GM15510 (cell line): Measurements from ENCODE around the gene ILKAP.

Experiments used
- POLR2A ChIP-seq: IDR thresholded peaks from 3 replicates; pipeline ENCODE4 v1.6.1; 2011; ENCODE audit warnings: borderline replicate concordance; ENCODE audit not compliant: insufficient read length; ENCODE audit errors: extremely low read depth

ILKAP gene

GRCh38 chr2:238203094-238203972 lies at the start of gene ILKAP:
TSS of gene ILKAP (minus strand) at chr2:238203695. CDS start at chr2:238203553, 142 bp downstream.
- peak; percentile 91 for TF ChIP-seq POLR2A

- no peak for TF ChIP-seq POLR2A
These were observed 49.5 kb upstream of the ILKAP start for GRCh38 chr2:238252766-238253630.

GRCh38 chr2:238251986-238252385 lies 48.5 kb upstream of the ILKAP start:
- TF ChIP-seq POLR2A: no peak

- no peak for TF ChIP-seq POLR2A
These were observed 47.8 kb upstream of the ILKAP start for GRCh38 chr2:238251331-238251730.

DNA sequence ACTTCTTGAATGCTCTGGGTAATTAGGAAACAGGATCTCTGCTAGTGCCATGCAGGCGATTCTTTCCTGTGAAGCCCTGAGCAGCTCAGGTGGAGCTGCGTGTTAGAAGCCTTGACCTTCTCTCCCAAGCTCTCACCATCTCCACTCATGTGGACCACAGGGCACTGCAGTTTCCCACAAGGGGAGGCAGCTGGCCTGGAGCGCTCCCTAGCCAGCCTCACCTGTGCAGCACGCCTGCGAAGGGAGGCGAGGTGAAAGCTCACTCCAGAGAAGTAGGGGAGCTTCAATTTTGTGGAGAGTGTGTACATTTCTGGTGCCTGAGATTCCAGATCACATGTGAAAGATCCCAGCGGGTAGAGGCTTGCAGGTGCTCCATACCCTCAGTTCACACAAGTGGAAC lies 47.4 kb upstream of the ILKAP start:
- no peak for TF ChIP-seq POLR2A

- no peak for TF ChIP-seq POLR2A
These were observed 44.5 kb upstream of the ILKAP start for GRCh38 chr2:238247841-238248453.

DNA sequence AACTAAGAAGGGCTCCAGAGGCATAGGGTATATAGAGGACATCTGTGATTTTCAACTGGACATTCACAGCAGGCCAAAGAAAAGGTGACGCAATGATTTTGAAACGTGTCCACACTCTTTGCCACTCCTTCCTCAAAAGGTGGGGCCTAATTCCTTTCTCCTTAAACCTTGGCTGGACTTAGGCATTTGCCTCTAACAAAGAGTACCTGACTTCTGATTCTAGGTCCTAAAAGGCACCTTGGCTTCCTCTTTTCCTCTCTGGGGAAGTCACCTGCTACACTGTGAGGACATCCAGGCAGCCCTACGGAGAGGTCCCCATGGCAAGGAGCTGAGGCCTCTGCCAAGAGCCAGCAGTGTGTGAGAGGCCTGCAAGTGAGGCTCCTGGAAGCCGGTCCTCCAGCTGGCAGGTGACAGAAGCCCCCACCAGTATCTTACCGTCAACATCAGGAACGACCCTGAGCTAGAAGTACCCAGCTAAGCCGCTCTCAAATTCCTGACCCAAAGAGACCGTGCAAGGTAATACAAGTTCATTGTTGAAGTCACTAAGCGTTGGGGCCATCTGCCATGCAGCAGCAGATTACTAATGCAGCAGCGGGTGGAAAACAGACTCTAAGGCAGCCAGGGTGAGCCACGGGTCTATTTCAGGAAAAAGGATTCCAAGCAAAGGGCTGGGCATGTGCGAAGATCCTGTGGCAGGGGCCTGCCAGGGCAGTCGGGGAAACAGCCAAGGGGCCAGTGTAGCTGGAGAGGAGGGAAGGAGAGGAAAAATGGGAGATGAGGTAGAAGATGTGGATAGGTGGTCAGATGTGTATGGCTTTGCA lies 43.7 kb upstream of the ILKAP start:
- TF ChIP-seq POLR2A: no peak

GRCh38 chr2:238244151-238244550 lies 40.7 kb upstream of the ILKAP start:
- TF ChIP-seq POLR2A: no peak

DNA sequence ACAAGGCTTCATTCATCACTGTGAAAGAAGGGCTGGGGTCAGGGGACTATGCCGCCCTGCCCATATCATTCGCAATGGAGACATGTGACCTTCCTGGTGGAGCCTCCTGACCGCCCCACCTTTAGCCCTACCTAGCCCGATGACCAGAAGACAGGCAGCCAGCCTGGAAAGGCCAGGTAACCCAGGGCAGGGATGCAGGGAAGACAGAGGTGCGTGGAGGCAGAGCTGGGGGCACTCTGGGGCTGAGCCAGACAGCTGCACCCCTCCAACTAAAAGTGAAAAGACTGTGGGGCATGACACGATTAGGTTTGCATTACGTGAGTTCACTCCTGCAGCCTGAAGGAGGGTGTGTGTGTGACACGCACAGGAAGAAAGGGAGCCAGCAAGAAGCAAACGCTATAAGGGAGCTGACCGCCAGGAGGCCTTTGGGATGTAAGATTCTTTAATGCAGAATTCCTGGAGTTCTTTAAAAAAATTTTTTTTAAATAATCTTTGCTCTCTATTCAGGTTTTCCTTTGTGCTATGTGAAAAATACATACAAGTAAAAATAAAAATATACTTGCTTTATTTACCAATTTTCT lies 40.1 kb upstream of the ILKAP start:
- TF ChIP-seq POLR2A: no peak

DNA sequence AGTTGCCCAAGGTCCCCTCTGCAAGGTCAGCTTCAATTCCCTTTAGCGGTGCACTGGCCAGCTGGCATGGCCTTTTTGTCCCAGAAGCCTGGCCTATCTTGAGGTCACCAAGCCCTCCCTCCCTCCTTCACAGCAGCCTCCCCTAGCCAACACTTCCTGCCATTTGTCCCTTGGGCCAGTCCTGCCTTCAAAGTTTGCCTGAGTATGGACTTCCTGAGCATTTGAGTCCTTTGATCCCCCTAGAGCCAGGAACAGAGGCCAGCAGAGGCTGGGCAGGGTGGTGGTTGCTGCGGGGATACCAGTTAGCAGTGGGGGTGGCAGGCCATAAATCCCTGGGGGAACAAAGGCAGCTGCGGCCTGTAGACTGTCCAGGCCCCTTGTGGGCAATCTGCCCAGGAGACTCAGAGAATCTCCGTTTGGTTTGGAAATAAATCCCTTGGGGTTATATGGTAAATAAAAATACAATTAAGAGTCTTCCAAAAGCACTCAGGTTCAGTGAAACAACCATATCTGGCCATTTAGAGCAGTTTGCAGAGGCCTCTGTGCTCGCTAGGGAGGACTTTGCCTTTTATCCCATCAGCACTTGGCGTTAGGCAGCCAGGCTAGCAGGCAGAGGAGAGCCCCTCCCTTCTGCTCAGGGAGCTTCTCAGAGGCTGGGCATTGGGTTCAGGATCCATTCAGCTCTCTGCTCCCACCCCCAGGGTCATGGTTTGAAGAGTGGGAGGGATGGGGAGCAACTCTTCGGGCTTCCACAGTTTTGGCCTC lies 39.4 kb upstream of the ILKAP start:
- TF ChIP-seq POLR2A: no peak

DNA sequence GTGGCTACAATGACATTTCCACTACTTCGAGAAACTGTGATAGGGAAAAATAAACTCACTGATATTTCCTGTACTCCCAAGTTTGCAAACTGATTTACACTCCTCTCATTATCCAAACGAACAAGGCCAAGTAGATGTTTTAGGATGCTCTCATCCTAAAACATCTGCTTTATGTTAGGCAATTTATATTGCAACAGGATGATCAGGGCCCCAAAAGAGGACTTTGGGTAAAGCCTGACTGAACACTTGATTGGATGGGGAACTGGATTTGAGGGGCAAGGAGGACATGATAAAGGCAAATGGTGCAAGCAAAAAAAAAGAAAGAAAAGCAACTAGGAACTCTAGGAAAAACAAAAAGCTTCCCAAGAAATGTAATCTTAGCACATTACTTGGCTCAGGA lies 38.5 kb upstream of the ILKAP start:
- no peak for TF ChIP-seq POLR2A

- no peak for TF ChIP-seq POLR2A
These were observed 37.5 kb upstream of the ILKAP start for GRCh38 chr2:238240757-238241711.
